Mesenchymal stem cell (in vitro differentiated cells and primary cell): ENCODE data around the gene TPSG1.

ENCODE experiments used
- DNase-seq: peaks from one replicate; pipeline ENCODE4 v3.0.0-alpha.2; 2013
- H2AFZ ChIP-seq: one replicate; pipeline ENCODE4 v1.6.1; 2013; ENCODE audit warnings: low read depth, mild to moderate bottlenecking, control low read depth, inconsistent platforms, low read length, moderate library complexity
- H2AK5ac ChIP-seq: 2 replicates; pipeline ENCODE4 v1.6.1; 2013; ENCODE audit warnings: low read length, moderate library complexity, mild to moderate bottlenecking, inconsistent platforms; ENCODE audit not compliant: severe bottlenecking
- H2BK120ac ChIP-seq: one replicate; pipeline ENCODE4 v1.6.1; 2013; ENCODE audit warnings: low read depth, mild to moderate bottlenecking, inconsistent platforms, low read length, moderate library complexity
- H2BK12ac ChIP-seq, 2 experiments: one replicate each; pipeline ENCODE4 v1.6.1; 2013; ENCODE audit warnings: inconsistent platforms in 2 of 2, low read length in 2 of 2, mild to moderate bottlenecking in 2 of 2, moderate library complexity in 2 of 2, control low read depth in 1 of 2
- H2BK15ac ChIP-seq: one replicate; pipeline ENCODE4 v1.6.1; 2013; ENCODE audit warnings: mild to moderate bottlenecking, low read depth, inconsistent platforms; ENCODE audit not compliant: poor library complexity, severe bottlenecking
- H2BK5ac ChIP-seq: 2 replicates; pipeline ENCODE4 v1.6.1; 2013; ENCODE audit warnings: low read depth, mild to moderate bottlenecking, low read length, control low read depth, inconsistent platforms; ENCODE audit not compliant: poor library complexity, severe bottlenecking
- H3K14ac ChIP-seq, 2 experiments: one replicate each; pipeline ENCODE4 v1.6.1; 2013; ENCODE audit warnings: inconsistent platforms in 2 of 2, low read length in 2 of 2, control low read depth in 1 of 2, mild to moderate bottlenecking in 1 of 2, moderate library complexity in 1 of 2
- H3K18ac ChIP-seq, 2 experiments: one replicate each; pipeline ENCODE4 v1.6.1; 2013; ENCODE audit warnings: inconsistent platforms in 2 of 2, low read length in 2 of 2, control low read depth in 1 of 2, low read depth in 1 of 2, mild to moderate bottlenecking in 1 of 2
- H3K23ac ChIP-seq, 2 experiments: one replicate each; pipeline ENCODE4 v1.6.1; 2013; ENCODE audit warnings: inconsistent platforms in 2 of 2, low read length in 2 of 2, mild to moderate bottlenecking in 2 of 2, moderate library complexity in 2 of 2, control low read depth in 1 of 2
- H3K27ac ChIP-seq: 2 replicates; pipeline ENCODE4 v1.5.1; 2013; ENCODE audit warnings: mild to moderate bottlenecking, moderate library complexity, low read length, control low read depth, inconsistent platforms; ENCODE audit not compliant: poor library complexity, severe bottlenecking
- H3K27me3 ChIP-seq, 2 experiments: 2 replicates each; pipeline versions ENCODE4 v1.6.1 to v1.7.0; 2013; ENCODE audit warnings: low read length in 2 of 2, mild to moderate bottlenecking in 2 of 2, moderate library complexity in 2 of 2, control low read depth in 1 of 2, inconsistent platforms in 1 of 2; ENCODE audit not compliant: control insufficient read depth in 1 of 2, insufficient read depth in 1 of 2
- H3K36me3 ChIP-seq, 2 experiments: 2 replicates each; pipeline versions ENCODE4 v1.6.1 to v1.7.0; 2013; ENCODE audit warnings: low read length in 2 of 2, control low read depth in 1 of 2, inconsistent platforms in 1 of 2, low read depth in 1 of 2, mild to moderate bottlenecking in 1 of 2; ENCODE audit not compliant: insufficient read depth in 2 of 2, control insufficient read depth in 1 of 2
- H3K4ac ChIP-seq, 2 experiments: one replicate each; pipeline ENCODE4 v1.6.1; 2013; ENCODE audit warnings: inconsistent platforms in 2 of 2, low read length in 2 of 2, mild to moderate bottlenecking in 2 of 2, moderate library complexity in 2 of 2, control low read depth in 1 of 2, low read depth in 1 of 2
- H3K4me1 ChIP-seq: 2 replicates; pipeline ENCODE4 v1.6.1; 2013; ENCODE audit warnings: low read depth, low read length, control low read depth; ENCODE audit not compliant: control insufficient read depth, insufficient read depth
- H3K4me2 ChIP-seq: 2 replicates; pipeline ENCODE4 v1.6.1; 2013; ENCODE audit warnings: low read length, mild to moderate bottlenecking, inconsistent platforms; ENCODE audit not compliant: poor library complexity, severe bottlenecking
- H3K4me3 ChIP-seq, 2 experiments: 2 replicates each; pipeline versions ENCODE4 v1.5.1 to v1.7.0; 2013; ENCODE audit warnings: low read length in 2 of 2, mild to moderate bottlenecking in 2 of 2, control low read depth in 1 of 2, low read depth in 1 of 2; ENCODE audit not compliant: insufficient read depth in 1 of 2
- H3K79me1 ChIP-seq: replicated peaks from 2 replicates; pipeline ENCODE4 v1.6.1; 2013; ENCODE audit warnings: mild to moderate bottlenecking, control low read depth, low read length, inconsistent platforms; ENCODE audit not compliant: poor library complexity, severe bottlenecking
- H3K9ac ChIP-seq: 2 replicates; pipeline ENCODE4 v1.7.0; 2013; ENCODE audit warnings: mild to moderate bottlenecking, low read length, moderate library complexity
- H3K9me3 ChIP-seq: 2 replicates; pipeline ENCODE4 v1.7.0; 2013; ENCODE audit warnings: mild to moderate bottlenecking, low read length; ENCODE audit not compliant: control insufficient read depth
- H4K8ac ChIP-seq: one replicate; pipeline ENCODE4 v1.6.1; 2013; ENCODE audit warnings: inconsistent platforms, mild to moderate bottlenecking, low read length, moderate library complexity
- H4K91ac ChIP-seq: one replicate; pipeline ENCODE4 v1.6.1; 2013; ENCODE audit warnings: mild to moderate bottlenecking, low read length, inconsistent platforms
- WGBS: methylation state at CpG from one replicate; pipeline ENCODE4 v1.1.7; 2013; ENCODE audit warnings: mixed read lengths; 5-methylcytosine and 5-hydroxymethylcytosine counted together

The TPSG1 gene

DNA sequence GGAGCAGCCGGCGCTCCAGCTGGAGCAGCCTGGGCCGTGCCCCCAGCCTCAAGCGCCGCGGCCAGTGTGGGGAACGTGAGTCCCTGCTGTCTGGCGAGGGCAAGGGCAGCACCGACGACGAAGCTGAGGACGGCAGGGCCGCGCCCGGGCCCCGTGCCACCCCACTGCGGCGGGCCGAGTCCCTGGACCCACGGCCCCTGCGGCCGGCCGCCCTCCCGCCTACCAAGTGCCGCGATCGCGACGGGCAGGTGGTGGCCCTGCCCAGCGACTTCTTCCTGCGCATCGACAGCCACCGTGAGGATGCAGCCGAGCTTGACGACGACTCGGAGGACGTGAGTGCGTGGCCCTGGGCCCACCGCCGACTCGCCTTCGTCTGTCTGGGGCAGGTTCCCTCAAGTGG, 16.0 kb downstream of the TPSG1 start:
- Histone ChIP-seq H2BK5ac (no peak overlapping the region), H3K27ac (no peak overlapping the region), H3K18ac (no peak overlapping the region), H3K36me3 (peaks cover 0 to 2% of the 10 kb centered on the region in 2 experiments), H2BK120ac (no peak overlapping the region), H3K9ac (no peak overlapping the region), H3K4ac (no peak overlapping the region), H2AFZ (no peak overlapping the region), H4K91ac (no peak overlapping the region), H3K79me1 (no peaks in the 10 kb centered on the region), H3K4me2 (no peak overlapping the region), H3K4me1 (no peaks in the 10 kb centered on the region), H4K8ac (no peak overlapping the region), H2BK15ac (no peak overlapping the region), H3K14ac (no peak overlapping the region), H3K4me3 (no peak overlapping the region), H3K9me3 (no peaks in the 10 kb centered on the region), H2AK5ac (no peak overlapping the region), H2BK12ac (no peak overlapping the region), H3K23ac (no peak overlapping the region), H3K27me3 (peaks cover 0 to 3% of the 10 kb centered on the region in 2 experiments)
- no peak for DNase-seq
- 93% methylated on average over 38 of the region's 43 CpGs for WGBS

DNA sequence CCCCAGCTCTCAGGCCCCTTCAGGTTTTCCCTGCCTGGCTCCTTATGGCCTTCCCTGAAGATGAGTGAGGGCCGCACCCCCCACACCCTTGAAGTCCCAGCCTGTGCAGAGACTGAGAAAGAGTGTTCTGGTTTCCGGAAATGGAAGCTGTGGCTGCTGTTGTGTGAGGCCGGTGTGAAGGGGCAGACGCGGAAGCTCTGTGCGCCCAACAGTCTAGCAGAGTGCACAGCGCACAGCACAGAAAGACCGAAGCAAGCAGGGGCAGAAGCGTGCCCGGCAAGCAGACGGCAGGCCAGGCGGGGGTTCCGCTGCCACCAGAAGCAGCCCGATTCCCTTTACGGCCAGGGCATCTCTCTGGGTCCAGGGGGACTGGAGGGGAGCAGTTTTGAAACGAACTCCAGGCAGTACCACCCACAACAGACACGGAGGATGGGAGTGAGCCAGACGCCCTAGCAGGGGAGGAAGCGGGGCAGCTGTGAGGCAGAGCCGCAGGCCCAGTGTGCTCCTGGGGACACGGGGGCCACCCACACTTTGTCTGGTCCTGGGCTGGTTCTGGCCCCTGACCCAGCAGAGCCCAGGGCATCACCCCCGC, 16.7 kb downstream of the TPSG1 start:
- no peak overlapping the region for H3K27ac ChIP-seq
- H3K4me3 ChIP-seq, result no peak overlapping the region
- H3K4me2 ChIP-seq, result no peak overlapping the region
- WGBS, result 90% methylated on average over 22 of the region's 22 CpGs
- peaks cover 0 to 3% of the 10 kb centered on the region in 2 experiments for H3K27me3 ChIP-seq
- H4K8ac ChIP-seq, result no peak overlapping the region
- H3K4me1 ChIP-seq, result no peaks in the 10 kb centered on the region
- H3K18ac ChIP-seq, result no peak overlapping the region
- no peak overlapping the region for H2AK5ac ChIP-seq
- peaks cover 0 to 2% of the 10 kb centered on the region in 2 experiments for H3K36me3 ChIP-seq
- no peak for DNase-seq
- H3K14ac ChIP-seq, result no peak overlapping the region
- no peak overlapping the region for H2BK5ac ChIP-seq
- H3K9ac ChIP-seq, result no peak overlapping the region
- no peaks in the 10 kb centered on the region for H3K79me1 ChIP-seq
- H2BK15ac ChIP-seq, result no peak overlapping the region
- no peak overlapping the region for H3K4ac ChIP-seq
- no peak overlapping the region for H2AFZ ChIP-seq
- no peak overlapping the region for H3K23ac ChIP-seq
- no peak overlapping the region for H2BK120ac ChIP-seq
- no peak overlapping the region for H2BK12ac ChIP-seq
- H4K91ac ChIP-seq, result no peak overlapping the region
- no peaks in the 10 kb centered on the region for H3K9me3 ChIP-seq

DNA sequence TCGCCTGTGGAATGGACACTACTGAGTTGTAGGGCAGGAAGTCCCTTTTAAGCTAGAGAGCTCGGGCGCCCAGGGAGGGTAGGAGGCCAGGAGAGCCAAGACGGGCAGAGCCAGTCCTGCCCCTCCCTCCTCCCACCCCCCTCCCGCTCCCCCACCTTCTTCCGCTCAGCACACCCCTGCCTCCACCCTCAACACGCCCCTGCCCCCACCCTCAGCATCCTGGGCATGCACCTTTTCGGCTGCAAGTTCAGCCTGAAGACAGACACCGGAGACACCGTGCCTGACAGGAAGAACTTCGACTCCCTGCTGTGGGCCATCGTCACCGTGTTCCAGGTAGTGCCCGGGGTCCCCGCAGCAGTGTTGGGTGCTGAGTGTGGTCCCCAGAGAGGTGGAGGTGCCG, 18.3 kb downstream of the TPSG1 start:
- Histone ChIP-seq H4K91ac (no peak overlapping the region), H3K9me3 (no peaks in the 10 kb centered on the region), H2AK5ac (no peak overlapping the region), H2BK15ac (no peak overlapping the region), H3K27ac (no peak overlapping the region), H3K4ac (no peak overlapping the region), H2BK120ac (no peak overlapping the region), H2AFZ (no peak overlapping the region), H2BK5ac (no peak overlapping the region), H3K14ac (no peak overlapping the region), H3K4me1 (no peaks in the 10 kb centered on the region), H3K4me3 (no peak overlapping the region), H3K27me3 (peaks cover 0 to 3% of the 10 kb centered on the region in 2 experiments), H3K9ac (no peak overlapping the region), H2BK12ac (no peak overlapping the region), H4K8ac (no peak overlapping the region), H3K36me3 (peaks cover 0 to 2% of the 10 kb centered on the region in 2 experiments), H3K23ac (no peak overlapping the region), H3K18ac (no peak overlapping the region), H3K4me2 (no peak overlapping the region), H3K79me1 (no peaks in the 10 kb centered on the region)
- WGBS, result 94% methylated on average over 9 of the region's 16 CpGs
- no peak for DNase-seq

DNA sequence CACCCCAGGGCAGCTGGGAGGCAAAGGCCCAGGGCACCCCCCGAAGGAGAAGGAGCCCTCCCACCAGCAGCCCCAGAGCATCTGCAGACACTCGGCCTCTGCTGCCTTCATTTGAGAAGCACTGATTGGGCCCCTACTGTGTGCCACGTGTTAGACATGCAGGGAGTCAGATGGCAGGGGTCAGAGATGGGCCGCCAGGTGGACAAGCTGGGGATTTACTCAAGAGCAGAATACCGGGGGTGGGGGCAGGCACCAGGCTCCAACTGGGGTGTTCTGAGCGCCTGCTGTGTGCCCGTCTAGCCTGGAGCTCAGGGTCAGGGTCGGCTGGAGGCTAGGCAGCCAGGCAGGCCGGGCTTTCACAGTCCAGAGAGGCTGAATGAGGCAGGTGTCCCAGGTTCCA, 18.7 kb downstream of the TPSG1 start:
- no peak overlapping the region for H2BK5ac ChIP-seq
- H3K9ac ChIP-seq, result no peak overlapping the region
- H2BK120ac ChIP-seq, result no peak overlapping the region
- no peak overlapping the region for H3K23ac ChIP-seq
- H3K27me3 ChIP-seq, result peaks cover 0 to 3% of the 10 kb centered on the region in 2 experiments
- H2AK5ac ChIP-seq, result no peak overlapping the region
- no peaks in the 10 kb centered on the region for H3K9me3 ChIP-seq
- H2BK15ac ChIP-seq, result no peak overlapping the region
- H3K36me3 ChIP-seq, result peaks cover 0 to 2% of the 10 kb centered on the region in 2 experiments
- no peak overlapping the region for H4K91ac ChIP-seq
- no peaks in the 10 kb centered on the region for H3K4me1 ChIP-seq
- no peak for DNase-seq
- H3K18ac ChIP-seq, result no peak overlapping the region
- H2BK12ac ChIP-seq, result no peak overlapping the region
- H4K8ac ChIP-seq, result no peak overlapping the region
- H2AFZ ChIP-seq, result no peak overlapping the region
- H3K4me2 ChIP-seq, result no peak overlapping the region
- no peak overlapping the region for H3K4me3 ChIP-seq
- H3K14ac ChIP-seq, result no peak overlapping the region
- WGBS, result 78% methylated on average over 9 of the region's 9 CpGs
- H3K4ac ChIP-seq, result no peak overlapping the region
- no peaks in the 10 kb centered on the region for H3K79me1 ChIP-seq
- H3K27ac ChIP-seq, result no peak overlapping the region
